GM19193 (cell line): ENCODE data around the gene TSSC4.

Source experiments
- POLR2A ChIP-seq: IDR thresholded peaks from 4 replicates; pipeline ENCODE4 v1.6.1; 2011; ENCODE audit not compliant: insufficient read depth, insufficient read length; ENCODE audit errors: extremely low read depth

Gene TSSC4

GRCh38 chr11:2448661-2449547, 48.4 kb downstream of the TSSC4 start:
- no peak for TF ChIP-seq POLR2A

GRCh38 chr11:2449548-2450320, 49.2 kb downstream of the TSSC4 start:
- TF ChIP-seq POLR2A, result no peak

- TF ChIP-seq POLR2A, result no peak
These were observed 49.9 kb downstream of the TSSC4 start for GRCh38 chr11:2450321-2451041.

GRCh38 chr11:2451336-2451735, 50.8 kb downstream of the TSSC4 start:
- TF ChIP-seq POLR2A, result no peak

- no peak for TF ChIP-seq POLR2A
These were observed 51.4 kb downstream of the TSSC4 start for GRCh38 chr11:2451916-2452315.

- TF ChIP-seq POLR2A, result no peak
These were observed 51.9 kb downstream of the TSSC4 start for GRCh38 chr11:2452321-2453012.

GRCh38 chr11:2453436-2453835, 52.9 kb downstream of the TSSC4 start:
- no peak for TF ChIP-seq POLR2A
